Stromal cell of bone marrow (primary cell): ENCODE data around the gene RNLS.

ENCODE experiments used
- DNase-seq: peaks from one replicate; pipeline ENCODE4 v3.0.0-alpha.2; 2012; ENCODE audit warnings: low read depth

RNLS gene

DNA sequence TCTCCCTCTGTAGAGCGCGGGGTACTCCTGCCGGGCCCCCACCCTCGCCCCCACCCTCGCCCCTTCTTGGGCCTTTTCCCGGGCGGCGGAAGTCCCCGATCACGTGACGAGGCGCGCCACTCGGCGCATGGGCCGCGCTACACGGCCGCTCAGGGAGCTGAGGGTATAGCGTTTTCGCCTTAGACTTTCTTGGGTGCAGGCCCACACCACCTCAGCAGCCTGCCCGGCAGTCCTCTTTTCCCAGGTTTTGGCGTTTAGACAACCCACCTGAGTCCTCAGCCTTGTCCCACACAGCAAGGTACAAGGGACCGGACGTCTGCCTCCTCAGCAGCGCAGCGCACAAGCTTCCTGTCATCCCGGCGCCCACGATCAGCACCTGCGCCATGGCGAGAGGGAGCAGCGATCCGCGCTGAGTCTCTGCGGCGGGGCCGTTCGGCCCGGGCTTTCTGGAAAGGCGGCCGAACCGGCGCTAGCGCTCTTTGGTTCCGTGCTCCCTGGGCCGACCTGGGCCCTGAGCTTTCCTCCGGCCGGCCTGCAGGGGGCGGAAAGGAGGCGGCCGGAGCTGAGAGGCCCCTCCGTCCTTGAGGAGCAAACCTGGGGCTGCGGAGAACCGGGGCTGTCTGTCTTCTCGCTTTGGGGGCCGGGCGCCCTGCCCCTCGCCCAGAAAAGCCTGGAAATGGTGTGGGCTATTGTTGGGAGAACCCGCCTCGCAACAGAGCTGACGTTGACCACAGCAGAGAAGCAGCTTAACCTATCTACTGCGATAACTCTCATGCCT, at the start of gene RNLS:
Gene RNLS, minus strand, starts transcription at position 513 of the 778 bp plus-strand sequence.
- DNase-seq = peak; percentile 37

- no peak for DNase-seq
These were observed 41.7 kb upstream of the RNLS start for GRCh38 chr10:88624840-88625239.

DNA sequence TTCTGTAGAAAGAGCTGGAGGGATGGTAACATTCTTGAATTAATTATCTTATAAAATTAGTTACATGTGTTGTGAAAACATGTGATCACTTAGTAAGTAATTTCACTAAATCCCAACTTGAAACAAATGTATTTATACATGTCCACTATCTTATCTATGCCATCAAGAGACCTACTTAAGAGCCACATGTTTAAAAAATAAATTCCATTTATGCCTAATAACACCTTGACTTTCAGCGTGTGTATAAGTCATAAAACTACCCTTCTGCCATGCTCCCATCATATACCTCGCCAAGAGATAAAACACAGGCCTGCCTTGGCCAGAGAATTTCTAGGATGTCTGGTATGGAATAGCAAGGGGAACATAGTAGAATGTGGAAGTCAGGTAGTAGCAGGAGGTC, 40.7 kb upstream of the RNLS start:
- DNase-seq = no peak

DNA sequence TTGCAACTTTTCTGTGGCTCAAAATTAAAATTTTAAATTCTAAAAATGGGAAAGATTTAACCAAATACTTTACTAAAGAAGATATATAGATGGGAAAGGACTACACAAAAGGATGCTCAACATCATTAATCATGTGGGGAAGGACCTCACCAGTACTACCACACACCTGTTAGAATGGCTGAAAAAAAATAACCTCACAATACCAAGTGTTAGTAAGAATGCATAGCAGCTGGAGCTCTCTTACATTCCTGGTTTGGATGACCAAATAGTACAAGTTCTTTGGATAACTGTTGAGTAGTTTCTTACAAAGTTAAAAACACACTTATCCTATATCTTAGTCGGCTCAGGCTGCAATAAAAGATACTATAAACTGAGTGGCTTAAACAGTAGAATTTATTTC, 37.3 kb upstream of the RNLS start:
- DNase-seq = no peak

GRCh38 chr10:88618496-88618895, 35.4 kb upstream of the RNLS start:
- DNase-seq = no peak

GRCh38 chr10:88617772-88618300, 34.7 kb upstream of the RNLS start:
- no peak for DNase-seq

DNA sequence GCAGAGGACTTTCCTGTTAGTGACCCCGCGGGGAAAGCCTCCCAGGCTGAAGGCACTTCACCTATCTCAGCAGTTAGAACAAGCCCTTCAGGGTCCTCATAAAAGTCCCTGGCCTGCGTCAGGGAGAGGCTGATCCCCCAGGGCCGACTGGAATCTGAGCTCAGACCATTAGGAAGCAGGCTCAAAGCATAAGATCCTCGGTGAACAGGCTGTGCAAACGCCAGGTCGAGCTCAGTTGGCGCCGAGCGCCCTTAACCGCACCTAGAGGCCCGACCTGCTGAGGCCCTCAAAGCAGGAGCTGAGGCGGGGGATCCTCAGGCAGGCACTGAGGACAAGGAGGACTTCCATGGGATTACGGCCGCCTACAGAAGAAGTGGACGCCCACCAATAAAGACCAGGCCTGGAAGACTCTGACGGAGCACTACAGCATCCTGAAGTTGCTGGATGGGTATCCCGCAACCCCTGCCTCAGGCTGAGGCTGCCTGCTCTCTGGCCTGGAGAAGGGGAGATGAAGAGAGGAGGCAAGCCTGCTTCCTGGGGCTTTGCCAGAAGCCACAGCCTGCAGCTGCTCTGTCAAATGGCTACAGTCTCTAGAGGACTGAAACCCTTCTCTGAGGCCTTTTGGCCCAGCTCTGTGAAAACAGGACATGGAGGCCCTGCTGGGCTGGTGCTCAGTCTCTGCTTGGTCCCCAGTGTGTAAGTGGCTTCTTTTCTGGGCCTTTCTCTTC, 33.3 kb upstream of the RNLS start:
- DNase-seq = no peak

DNA sequence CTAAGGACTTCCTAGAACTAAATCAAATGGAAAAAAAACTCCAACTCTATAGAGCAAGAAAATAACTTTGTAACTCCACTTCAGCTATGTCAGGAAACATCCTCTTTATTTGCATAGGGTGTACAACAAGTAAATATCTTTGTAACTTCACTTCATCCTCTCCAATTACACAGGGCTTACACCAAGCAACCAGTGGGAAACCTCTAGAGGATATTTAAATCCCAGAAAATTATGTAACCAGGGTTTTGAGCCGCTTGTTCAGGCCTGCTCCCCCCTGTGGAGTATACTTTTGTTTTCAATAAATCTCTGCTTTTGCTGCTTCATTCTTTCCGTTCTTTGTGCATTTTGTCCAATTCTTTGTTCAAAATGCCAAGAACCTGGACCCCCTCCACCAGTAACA, 25.7 kb upstream of the RNLS start:
- no peak for DNase-seq

- DNase-seq = no peak
These were observed 25.1 kb upstream of the RNLS start for GRCh38 chr10:88608052-88608732.

GRCh38 chr10:88598055-88598454, 14.9 kb upstream of the RNLS start:
- no peak for DNase-seq

GRCh38 chr10:88594482-88594881, 11.4 kb upstream of the RNLS start:
- no peak for DNase-seq

DNA sequence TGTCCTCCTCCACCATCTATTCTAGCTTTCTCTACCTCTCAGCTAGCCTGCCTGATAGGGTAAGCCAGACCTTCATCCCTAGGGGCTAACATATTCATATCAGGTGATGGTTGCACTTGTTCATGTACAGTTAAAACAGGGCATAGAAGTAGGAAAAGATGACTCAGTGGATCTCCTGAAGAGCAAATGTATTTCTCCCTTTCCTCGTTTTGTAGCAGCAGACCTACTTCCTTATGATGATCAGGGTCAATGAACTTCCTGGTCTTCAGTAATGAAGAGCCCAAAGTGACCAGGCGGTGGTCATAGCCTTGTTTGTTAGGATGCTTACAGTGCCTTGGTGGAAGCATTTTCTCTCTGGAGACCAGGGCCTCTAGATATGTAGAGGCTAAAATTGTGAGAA, 9.8 kb upstream of the RNLS start:
- DNase-seq = no peak

- no peak for DNase-seq
These were observed 9.3 kb upstream of the RNLS start for GRCh38 chr10:88592381-88592780.

GRCh38 chr10:88586462-88586861, 3.3 kb upstream of the RNLS start, which contains the start of gene LIPJ:
LIPJ (plus strand) TSS chr10:88586762; CDS start chr10:88590688, 3,926 bp downstream.
- no peak for DNase-seq

DNA sequence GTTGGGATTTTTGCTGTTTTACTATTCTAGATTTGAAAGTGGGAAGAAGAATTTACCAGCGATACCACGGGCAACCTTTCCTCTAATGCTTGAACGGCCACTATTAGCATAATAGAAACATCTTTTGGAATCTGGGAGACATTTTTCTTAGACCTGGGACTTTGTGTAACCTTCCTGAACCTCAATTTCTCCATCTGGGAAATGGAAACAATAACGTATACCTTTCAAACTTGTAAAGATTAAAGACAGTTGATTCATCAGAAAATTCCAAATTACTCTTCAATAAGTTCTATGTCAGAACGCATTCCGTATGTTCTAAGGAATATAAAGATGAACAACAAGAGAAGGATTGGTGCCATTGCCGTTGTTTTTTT, 453 bp upstream of the RNLS start:
- DNase-seq = no peak

- DNase-seq = no peak
These were observed 710 bp downstream of the RNLS start for GRCh38 chr10:88582411-88582805.

DNA sequence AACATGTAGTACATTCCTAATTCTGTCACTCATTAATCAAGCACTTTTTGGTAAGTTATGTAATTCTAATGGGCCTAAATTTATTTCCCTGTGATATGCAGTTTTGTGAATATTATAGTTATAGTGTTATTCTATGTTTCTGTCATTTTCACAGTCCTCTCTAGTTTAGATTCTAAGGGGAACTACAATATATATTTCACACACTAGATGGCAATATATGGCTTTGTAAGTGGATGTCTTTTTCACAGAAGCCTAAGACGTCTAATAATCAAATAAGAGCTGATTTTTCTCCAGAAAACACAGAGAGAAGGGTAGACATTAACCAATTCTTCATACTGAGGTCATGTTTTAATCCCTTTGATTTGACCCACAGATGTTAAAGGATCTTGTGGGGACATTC, 18.0 kb downstream of the RNLS start:
- no peak for DNase-seq

GRCh38 chr10:88562152-88562551, 21.0 kb downstream of the RNLS start:
- DNase-seq = no peak

DNA sequence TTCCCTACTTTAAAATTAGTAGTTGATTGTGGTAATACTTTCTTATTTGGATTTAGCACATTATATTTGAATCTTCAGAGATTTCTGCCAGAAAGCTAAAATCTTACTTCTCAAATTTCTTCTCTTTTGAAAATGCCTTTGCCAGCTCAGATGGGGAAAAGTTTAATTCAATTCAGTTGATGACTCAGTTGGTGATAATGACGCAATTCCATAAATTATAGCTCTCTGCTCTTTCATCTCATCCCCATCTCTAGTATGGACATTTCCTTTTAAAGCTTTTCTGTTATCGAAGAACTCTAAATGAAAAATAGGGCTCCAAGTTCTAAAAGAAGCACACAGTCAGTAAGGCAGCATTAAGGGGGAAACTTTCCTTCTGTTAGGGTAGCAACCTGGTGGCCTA, 25.5 kb downstream of the RNLS start:
- DNase-seq = peak; percentile 77

DNA sequence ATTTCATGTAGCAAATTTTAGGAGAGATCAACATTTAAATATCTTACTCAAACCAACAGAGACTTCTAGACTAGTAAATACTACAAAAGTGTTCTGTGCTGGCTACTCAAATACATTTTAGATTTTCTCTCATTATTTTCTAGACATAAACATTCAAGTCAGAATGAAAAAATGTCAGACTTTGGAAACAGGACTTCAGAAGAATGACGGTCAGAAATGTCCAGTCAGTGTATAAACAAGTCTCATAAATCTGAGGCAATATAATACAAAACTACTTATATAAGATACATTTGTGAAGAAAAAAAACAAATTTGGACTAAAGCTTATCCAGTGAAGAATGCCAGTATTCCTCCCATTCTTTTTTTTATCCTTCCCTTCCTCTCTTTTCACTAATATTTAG, 25.9 kb downstream of the RNLS start:
- DNase-seq = no peak

- no peak for DNase-seq
These were observed 27.8 kb downstream of the RNLS start for GRCh38 chr10:88555190-88555908.

DNA sequence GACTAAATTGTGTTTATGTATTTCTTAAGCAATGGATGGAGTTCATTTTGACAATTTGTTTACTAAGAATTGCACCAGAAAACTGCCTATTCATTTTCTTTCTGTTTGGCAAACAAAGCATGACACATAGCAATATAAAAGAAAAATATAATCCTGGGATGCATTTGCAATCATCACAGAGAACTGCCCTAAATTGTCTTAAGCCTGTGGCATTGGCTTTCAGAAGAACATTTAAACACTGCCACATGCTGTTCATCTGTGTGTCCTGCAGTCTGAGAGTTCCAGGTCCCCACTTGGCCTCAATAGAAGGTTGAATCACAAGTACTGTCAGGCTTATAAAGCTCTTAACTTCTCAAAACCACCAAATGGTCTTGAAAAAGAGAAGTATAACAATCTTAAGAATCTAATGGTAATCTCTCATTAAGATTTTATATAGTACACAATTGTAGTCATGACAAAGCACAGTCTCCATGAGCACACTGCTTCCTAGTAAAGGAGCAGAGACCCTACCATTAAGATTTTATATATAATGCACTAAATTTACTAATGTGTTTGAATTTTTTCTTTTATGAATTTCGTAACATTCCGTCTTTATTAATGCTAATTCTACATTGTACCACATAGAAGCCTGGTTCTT, 29.9 kb downstream of the RNLS start:
- DNase-seq = peak; percentile 85
